ENCODE measurements around the gene ISCU.

The ISCU gene

GRCh38 chr12:108525681-108526080, 36.7 kb upstream of the ISCU start:
- TF ChIP-seq ZNF565 (CRISPR knock-in tag; conservative IDR thresholded peaks at IDR 0.05; ENCODE audit: low read depth) (no peak), ZNF8 (CRISPR knock-in tag; IDR thresholded peaks at IDR 0.05) (no peak), ZC3H10 (CRISPR knock-in tag; IDR thresholded peaks at IDR 0.05) (no peak), SNAI2 (CRISPR knock-in tag; IDR thresholded peaks at IDR 0.05) (no peak), ZFP30 (CRISPR knock-in tag; IDR thresholded peaks at IDR 0.05) (no peak), ZNF70 (CRISPR knock-in tag; IDR thresholded peaks at IDR 0.05) (no peak), CREB5 (CRISPR knock-in tag; IDR thresholded peaks at IDR 0.05; ENCODE audit: low read depth) (no peak), TOX (CRISPR knock-in tag; IDR thresholded peaks at IDR 0.05; ENCODE audit: borderline replicate concordance) (no peak), GLIS3 (CRISPR knock-in tag; IDR thresholded peaks at IDR 0.05) (no peak), ISL1 (CRISPR knock-in tag; IDR thresholded peaks at IDR 0.05) (no peak)
- peak; percentile 49 for ATAC-seq

- peak; percentile 61 for ATAC-seq
- TF ChIP-seq SNAI2 (CRISPR knock-in tag; IDR thresholded peaks at IDR 0.05) (no peak), ZNF8 (CRISPR knock-in tag; IDR thresholded peaks at IDR 0.05) (no peak), ZFP3 (CRISPR knock-in tag; IDR thresholded peaks at IDR 0.05) (no peak), ESRRG (CRISPR knock-in tag; IDR thresholded peaks at IDR 0.05) (no peak), TOX (CRISPR knock-in tag; IDR thresholded peaks at IDR 0.05; ENCODE audit: borderline replicate concordance) (no peak), ARNTL (CRISPR knock-in tag; IDR thresholded peaks at IDR 0.05; ENCODE audit: borderline replicate concordance, low read depth) (no peak), PPARA (CRISPR knock-in tag; IDR thresholded peaks at IDR 0.05; ENCODE audit: borderline replicate concordance) (no peak), ISL1 (CRISPR knock-in tag; IDR thresholded peaks at IDR 0.05) (no peak), ZNF565 (CRISPR knock-in tag; conservative IDR thresholded peaks at IDR 0.05; ENCODE audit: low read depth) (no peak), GLIS3 (CRISPR knock-in tag; IDR thresholded peaks at IDR 0.05) (no peak), RARB (CRISPR knock-in tag; IDR thresholded peaks at IDR 0.05) (no peak)
- TF ChIP-seq, protein P1, sequence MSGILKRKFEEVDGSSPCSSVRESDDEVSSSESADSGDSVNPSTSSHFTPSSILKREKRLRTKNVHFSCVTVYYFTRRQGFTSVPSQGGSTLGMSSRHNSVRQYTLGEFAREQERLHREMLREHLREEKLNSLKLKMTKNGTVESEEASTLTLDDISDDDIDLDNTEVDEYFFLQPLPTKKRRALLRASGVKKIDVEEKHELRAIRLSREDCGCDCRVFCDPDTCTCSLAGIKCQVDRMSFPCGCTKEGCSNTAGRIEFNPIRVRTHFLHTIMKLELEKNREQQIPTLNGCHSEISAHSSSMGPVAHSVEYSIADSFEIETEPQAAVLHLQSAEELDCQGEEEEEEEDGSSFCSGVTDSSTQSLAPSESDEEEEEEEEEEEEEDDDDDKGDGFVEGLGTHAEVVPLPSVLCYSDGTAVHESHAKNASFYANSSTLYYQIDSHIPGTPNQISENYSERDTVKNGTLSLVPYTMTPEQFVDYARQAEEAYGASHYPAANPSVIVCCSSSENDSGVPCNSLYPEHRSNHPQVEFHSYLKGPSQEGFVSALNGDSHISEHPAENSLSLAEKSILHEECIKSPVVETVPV (CRISPR knock-in tag; IDR thresholded peaks at IDR 0.05): no peak
These were observed 35.8 kb upstream of the ISCU start for GRCh38 chr12:108526482-108527165.

DNA sequence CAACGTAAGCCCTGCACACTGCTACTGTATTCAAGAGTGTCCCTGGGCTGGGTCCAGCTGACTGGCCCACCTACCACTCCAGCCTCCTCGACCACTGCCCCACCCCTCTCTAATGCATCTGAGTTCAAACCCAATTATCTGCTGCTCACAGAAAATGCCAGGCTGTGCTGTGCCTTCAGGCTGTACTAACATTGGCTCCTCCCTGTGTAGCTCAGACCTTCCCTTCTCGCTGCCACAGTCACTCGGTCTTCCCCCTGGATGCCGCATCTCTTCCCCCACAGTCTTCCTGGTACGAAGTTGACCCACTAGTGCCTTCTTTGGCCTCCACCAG, 35.3 kb upstream of the ISCU start:
- TF ChIP-seq ZFP30 (CRISPR knock-in tag; IDR thresholded peaks at IDR 0.05) (no peak), PPARA (CRISPR knock-in tag; IDR thresholded peaks at IDR 0.05; ENCODE audit: borderline replicate concordance) (no peak), CREB5 (CRISPR knock-in tag; IDR thresholded peaks at IDR 0.05; ENCODE audit: low read depth) (no peak), TSHZ2 (CRISPR knock-in tag; IDR thresholded peaks at IDR 0.05) (no peak), TCF4 (CRISPR knock-in tag; IDR thresholded peaks at IDR 0.05; ENCODE audit: borderline replicate concordance) (no peak)
- TF ChIP-seq, protein P2, sequence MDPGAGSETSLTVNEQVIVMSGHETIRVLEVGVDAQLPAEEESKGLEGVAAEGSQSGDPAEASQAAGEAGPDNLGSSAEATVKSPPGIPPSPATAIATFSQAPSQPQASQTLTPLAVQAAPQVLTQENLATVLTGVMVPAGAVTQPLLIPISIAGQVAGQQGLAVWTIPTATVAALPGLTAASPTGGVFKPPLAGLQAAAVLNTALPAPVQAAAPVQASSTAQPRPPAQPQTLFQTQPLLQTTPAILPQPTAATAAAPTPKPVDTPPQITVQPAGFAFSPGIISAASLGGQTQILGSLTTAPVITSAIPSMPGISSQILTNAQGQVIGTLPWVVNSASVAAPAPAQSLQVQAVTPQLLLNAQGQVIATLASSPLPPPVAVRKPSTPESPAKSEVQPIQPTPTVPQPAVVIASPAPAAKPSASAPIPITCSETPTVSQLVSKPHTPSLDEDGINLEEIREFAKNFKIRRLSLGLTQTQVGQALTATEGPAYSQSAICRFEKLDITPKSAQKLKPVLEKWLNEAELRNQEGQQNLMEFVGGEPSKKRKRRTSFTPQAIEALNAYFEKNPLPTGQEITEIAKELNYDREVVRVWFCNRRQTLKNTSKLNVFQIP (CRISPR knock-in tag; IDR thresholded peaks at IDR 0.05; ENCODE audit: borderline replicate concordance, low read depth): no peak
- no peak for ATAC-seq

GRCh38 chr12:108530161-108530560, 32.2 kb upstream of the ISCU start:
- ATAC-seq: no peak
- TF ChIP-seq PPARA (CRISPR knock-in tag; IDR thresholded peaks at IDR 0.05; ENCODE audit: borderline replicate concordance) (no peak), GLIS3 (CRISPR knock-in tag; IDR thresholded peaks at IDR 0.05) (no peak), ZFP30 (CRISPR knock-in tag; IDR thresholded peaks at IDR 0.05) (no peak), ZNF565 (CRISPR knock-in tag; conservative IDR thresholded peaks at IDR 0.05; ENCODE audit: low read depth) (no peak), RARB (CRISPR knock-in tag; IDR thresholded peaks at IDR 0.05) (no peak), CSDC2 (CRISPR knock-in tag; IDR thresholded peaks at IDR 0.05) (no peak), ISL1 (CRISPR knock-in tag; IDR thresholded peaks at IDR 0.05) (no peak), TSHZ2 (CRISPR knock-in tag; IDR thresholded peaks at IDR 0.05) (no peak), OSR1 (CRISPR knock-in tag; IDR thresholded peaks at IDR 0.05) (no peak)
- TF ChIP-seq, protein P2 (CRISPR knock-in tag; IDR thresholded peaks at IDR 0.05; ENCODE audit: borderline replicate concordance, low read depth): no peak

All from SK-N-SH treated with all-trans-retinoic acid at 6 μM for 48 hours (cell line).